Stimulated activated CD8-positive, alpha-beta memory T cell treated with anti-CD3 and anti-CD28 coated beads, Interleukin-2, amount 100 ng/mL, for 1 hour (primary cell): ENCODE measurements around the gene BAX.

Experiments
- DNase-seq, 2 donors: peaks; one replicate each; pipeline ENCODE4 v3.0.0-alpha.2; 2020; ENCODE audit warnings: low read depth in 2 of 2

BAX gene

DNA sequence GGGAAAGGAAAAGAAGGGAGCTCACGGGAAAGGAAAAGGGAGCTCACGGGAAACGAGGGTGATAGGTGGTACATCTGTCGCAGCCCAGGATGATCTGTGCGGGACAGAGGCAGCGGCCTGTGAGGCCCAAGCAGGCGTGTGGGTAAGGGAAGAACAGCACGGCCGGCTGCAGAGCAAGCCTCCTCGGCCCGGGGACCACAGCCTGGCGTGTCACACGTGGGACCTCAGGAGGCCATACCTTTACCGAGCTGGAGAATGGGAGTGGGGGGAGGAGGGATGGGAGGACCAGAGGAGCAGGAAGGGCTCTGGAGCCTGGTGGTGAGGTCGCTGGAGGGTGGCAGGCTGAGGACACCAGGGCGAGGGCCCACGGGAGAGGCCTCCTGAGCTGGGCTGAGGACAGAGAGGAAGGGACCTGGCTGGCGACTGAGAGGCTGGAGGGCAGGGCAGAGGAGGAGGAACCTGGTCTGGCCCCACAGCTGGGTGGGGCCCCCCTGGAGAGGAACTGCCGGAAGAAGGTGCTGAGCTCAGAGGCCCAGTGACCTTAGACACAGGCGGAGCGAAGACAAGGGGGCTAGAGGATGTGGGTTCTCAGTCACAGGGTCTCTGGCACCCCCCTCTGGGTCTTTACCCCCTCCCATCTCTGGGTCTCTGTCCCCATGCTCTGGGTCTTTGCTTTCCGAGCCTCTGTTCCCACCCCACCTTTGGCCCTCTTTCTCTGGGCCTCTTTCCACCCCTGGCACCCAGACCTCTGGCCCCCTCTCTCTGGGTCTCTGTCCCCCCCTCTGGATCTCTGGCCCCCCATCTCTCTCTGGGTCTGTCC lies 7.6 kb downstream of the BAX start:
- no peak for DNase-seq

DNA sequence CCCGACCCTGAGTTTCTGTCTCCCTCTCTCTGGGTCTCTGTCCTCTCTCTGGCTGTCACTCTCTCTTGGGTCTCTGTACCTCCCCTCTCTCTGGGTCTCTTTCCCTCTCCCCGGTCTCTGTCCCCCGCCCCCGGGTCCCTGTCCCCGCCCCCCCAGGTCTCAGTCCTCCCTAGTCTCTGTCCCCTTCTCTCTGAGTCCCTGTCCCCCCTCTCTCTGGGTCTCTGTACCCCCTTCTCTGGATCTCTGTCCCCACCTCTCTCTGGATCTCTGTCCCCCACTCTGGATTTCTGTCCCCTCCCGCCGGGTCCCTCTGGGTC lies 8.1 kb downstream of the BAX start:
- no peak for DNase-seq

DNA sequence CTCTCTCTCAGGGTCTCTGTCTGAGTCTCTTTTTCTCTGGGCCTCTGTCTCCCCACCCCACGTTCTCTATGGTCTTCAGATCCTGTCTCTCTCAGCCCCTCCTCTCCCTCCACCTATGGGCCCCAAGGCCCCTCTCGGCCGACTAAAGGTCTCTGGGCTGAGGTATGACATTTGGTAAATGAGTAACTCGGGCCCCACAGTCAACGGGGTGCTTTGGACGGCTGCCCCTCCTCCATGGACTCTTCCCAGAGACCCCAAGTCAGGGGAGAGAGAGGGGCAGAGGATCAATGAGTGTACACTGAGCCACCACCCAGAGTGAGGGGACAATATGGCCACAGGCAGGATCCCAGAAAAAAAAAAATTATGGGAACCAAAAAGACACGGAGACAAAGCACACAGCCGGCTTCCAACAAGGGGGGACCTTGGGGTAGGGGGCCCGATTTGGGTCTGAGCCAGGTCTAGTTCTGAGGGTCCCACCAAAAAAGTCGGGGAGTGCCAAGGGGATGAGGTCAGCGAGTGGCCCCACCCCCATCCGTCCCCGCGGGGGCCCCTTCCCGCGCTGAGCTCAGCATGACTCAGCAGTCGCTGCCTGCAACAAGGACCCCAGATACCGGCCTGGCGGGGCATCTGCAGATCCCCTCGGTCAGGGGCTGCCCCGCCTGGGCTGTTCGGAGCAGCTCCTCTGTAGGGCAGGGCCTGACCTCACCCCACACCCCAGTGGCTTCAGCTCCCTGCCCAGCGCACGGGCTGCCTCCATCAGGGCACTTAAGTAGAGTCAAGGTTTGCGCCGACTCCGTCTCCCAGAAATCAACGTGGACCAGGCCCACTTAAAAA lies 8.9 kb downstream of the BAX start:
- peak; percentile 35 to 42 for DNase-seq

DNA sequence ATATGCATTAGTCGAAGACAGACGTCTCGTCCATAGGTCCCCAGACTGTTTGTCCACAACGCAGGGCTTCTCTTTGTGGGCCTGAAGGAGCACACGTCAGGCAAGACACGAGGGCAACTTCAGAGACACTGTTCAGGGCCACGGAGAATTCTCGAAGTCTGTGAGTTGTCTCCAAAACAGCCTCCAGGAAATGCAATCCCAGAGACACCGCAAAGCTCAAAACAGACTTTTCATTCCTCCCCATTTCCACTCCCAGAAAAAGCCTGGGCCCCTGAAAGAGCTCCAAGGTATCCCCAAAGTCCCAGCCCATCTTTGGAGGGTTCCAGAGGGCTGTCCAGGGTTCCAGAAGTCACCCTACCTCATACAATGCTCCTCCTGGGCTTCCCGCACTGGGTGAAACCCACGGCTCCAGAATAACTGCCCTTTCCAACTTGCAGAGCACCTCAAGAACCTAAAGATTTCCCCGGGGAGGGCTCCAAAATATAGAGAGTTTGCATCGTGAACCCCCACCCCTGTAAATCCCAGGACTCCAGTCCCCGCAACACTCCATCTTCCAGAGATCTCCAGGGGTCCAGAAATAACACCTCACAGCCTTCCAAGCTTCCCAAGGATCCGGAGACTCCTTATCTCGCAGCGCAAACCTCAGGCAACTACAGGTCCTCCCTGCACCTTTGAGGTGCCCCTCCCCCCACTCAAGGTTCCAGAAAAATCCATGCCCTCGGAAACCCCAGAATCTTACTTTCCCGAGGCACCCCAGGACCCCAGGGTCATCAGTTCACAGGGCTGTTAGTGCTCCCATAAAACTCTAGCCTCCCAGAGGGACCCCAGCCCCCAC lies 9.7 kb downstream of the BAX start:
- DNase-seq: no peak

DNA sequence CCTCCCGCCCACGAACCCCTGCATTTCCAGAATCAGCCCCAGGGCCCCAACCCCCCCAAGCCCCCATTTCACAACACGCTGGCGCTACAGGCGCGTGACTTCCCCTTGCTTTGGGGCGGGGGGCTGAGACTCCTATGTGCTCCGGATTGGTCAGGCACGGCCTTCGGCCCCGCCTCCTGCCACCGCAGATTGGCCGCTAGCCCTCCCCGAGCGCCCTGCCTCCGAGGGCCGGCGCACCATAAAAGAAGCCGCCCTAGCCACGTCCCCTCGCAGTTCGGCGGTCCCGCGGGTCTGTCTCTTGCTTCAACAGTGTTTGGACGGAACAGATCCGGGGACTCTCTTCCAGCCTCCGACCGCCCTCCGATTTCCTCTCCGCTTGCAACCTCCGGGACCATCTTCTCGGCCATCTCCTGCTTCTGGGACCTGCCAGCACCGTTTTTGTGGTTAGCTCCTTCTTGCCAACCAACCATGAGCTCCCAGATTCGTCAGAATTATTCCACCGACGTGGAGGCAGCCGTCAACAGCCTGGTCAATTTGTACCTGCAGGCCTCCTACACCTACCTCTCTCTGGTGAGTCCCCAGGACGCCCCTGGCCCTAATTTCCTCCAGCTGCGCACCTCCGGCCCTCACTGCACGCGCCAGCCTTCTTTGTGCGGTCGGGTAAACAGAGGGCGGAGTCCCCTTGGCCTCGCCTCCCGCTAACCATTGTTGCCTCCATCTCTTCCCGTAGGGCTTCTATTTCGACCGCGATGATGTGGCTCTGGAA lies 10.5 kb downstream of the BAX start, which contains the start of gene FTL:
Gene FTL, plus strand, starts transcription at position 270 of the 766 bp plus-strand sequence. Its CDS starts 199 bp downstream, at position 469.
- peak; percentile 73 to 78 for DNase-seq

DNA sequence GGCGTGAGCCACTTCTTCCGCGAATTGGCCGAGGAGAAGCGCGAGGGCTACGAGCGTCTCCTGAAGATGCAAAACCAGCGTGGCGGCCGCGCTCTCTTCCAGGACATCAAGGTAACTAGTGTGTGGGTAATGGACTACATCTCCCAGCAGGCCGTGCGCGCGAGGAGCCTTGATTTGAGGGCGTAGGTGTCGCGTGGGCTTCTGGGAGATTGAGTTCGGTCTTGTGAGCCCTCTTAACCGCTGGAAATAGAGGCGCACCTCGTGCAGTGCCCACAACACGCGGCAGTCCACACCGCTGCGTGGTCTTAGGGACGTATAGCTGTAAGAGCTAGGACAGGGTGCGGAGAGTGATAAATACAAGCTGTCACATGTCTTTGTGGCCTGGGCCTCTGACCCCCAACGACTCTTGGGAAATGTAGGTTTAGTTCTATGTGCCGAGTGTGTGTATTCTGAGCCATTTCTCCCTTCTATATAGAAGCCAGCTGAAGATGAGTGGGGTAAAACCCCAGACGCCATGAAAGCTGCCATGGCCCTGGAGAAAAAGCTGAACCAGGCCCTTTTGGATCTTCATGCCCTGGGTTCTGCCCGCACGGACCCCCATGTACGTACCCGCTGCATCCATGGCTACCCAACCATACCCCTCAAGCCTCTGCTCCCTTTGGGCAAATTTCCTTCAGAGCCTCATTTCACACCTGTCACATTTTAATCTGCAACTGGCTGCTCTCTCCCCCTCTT lies 11.3 kb downstream of the BAX start:
- DNase-seq: peak; percentile 77 to 78

DNA sequence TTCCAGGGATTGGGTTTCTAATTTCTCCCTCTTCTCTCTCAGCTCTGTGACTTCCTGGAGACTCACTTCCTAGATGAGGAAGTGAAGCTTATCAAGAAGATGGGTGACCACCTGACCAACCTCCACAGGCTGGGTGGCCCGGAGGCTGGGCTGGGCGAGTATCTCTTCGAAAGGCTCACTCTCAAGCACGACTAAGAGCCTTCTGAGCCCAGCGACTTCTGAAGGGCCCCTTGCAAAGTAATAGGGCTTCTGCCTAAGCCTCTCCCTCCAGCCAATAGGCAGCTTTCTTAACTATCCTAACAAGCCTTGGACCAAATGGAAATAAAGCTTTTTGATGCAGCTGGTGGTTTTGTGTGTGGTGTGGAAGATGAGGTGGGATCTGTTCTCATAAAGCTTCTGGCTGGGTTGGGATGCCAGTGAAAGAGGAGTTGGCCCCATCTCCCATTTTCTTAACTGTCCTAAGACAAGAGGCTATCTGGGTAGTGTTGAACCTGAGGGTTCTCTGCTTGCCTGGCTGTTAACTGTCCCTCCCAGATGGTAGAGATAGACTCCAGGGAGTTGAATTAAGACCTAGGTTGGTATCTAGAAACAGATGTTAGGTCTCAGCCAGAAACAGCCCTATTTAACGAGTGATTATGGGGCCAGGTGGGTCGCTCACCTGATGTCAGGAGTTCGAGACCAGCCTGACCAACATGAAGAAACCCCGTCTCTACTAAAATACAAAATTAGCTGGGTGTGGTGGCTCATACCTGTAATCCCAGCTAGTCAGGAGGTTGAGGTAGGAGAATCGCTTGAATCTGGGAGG lies 12.1 kb downstream of the BAX start:
- no peak for DNase-seq

DNA sequence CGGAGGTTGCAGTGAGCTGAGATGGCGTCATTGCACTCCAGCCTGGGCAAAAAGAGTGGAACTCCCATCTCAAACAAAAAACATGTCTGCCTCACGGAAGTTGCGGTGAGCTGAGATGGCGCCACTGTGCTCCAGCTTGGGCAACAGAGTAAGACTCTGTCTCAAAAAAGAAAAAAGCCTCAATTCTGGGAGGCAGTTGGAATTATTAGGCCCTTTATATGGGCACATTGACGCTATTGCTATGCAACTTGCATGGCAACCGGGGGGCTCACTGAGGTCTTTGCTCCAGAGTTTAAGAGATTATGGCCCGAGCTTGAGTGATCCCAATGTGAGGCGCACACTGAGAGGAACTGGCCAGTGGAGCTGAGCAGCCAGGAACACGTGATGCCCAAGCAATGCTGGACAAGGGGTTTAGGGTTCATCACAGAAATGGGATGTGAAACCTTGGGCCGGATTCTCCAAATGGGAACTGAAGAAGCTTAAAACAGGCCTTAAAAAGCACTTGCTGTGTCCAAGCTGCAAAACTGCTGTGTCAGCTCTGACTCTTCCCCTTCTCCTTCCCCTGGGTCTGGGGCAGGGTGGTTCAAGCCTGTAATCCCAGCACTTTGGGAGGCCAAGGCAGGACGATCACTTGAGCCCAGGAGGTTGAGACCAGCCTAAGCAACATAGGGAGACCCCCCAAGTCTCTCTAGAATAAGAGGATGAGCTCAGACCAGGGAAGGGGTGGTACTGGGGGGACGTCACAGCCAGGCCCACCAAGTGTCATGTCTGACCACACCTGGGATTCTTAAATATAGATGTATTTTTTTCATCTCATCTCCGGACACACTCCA lies 12.9 kb downstream of the BAX start:
- no peak for DNase-seq

DNA sequence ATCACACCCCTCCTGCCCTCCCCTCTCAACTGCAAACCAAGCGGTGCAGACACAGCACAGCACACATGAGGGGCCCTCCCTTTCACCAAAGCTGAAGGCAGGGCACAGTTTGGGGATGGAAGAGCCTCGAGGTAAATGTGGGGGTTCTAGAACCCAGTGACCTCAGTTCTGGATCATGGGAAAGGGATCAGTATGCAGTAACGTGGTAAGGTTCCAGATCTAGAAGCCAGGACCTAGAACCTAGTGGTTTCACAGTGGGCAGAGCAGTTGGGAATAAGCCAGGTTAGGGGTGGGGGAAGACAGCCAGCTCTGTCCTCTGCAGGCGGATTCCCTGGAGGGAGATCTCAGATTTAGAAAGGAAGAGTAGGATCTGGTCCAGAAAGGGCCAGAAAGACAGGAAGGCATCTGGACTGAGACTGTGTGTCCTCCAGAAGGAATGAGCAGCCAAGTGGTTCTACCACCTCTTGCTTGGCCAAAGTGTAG lies 13.5 kb downstream of the BAX start:
- no peak for DNase-seq

DNA sequence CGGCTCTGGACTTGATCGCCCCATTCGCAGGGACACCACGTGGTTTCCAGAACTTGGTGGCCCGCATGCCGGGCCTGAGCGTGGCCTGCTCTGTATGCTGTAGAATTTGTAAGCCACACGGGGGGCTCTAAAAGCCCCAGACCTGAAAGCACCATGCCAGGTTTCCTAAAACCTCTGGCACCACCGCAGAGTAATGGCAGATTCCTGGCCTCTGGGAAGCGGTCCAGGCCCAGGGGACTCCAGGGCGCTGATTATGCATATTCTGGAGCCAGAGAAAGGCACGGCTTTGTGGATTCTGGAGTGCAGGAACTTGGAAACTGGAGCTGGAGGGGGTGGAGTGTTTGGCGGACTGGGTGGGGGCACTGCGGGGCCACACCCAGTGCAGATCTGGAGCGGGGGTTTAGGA lies 14.1 kb downstream of the BAX start:
- no peak for DNase-seq

DNA sequence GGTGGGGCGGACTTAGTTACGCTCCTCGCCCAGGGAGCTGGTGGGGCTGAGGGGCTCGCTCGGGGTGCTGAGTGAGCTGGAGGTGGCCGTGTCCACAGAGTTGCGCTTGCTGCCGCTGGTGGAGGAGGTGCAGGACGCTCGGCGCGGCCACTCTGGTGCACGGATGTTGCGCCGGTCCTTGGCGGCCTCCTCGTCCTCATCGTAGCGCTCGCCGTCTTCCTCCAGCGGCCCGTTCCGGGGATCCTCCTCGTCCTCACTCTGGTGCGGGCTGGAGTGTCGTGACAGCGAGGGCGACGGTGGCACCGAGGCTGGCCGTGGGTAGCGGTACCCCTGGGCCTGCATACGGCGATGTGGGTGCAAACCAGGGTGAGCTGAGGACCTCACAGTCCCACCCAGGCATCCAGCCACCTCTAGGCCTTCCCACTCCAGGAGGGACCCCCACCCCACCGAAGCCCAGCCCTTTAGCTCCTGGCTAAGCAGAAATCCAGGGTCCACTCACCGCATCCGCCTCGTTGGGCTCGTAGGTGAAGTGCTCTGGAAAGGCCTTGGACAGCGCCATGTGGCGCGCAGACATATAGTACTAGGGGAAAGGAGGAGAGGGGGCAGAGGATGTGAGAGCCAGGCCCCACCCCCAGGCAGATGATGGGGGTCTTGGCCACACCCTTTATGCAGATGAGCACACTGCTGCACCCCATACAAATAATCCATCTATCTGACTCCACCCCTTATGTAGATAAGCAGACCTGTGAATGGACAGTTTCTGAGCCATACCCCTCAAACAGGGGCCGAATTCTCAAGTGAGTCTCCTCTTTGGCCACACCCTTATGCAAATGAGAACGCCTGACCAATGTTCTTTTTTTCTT lies 14.8 kb downstream of the BAX start:
- no peak for DNase-seq

DNA sequence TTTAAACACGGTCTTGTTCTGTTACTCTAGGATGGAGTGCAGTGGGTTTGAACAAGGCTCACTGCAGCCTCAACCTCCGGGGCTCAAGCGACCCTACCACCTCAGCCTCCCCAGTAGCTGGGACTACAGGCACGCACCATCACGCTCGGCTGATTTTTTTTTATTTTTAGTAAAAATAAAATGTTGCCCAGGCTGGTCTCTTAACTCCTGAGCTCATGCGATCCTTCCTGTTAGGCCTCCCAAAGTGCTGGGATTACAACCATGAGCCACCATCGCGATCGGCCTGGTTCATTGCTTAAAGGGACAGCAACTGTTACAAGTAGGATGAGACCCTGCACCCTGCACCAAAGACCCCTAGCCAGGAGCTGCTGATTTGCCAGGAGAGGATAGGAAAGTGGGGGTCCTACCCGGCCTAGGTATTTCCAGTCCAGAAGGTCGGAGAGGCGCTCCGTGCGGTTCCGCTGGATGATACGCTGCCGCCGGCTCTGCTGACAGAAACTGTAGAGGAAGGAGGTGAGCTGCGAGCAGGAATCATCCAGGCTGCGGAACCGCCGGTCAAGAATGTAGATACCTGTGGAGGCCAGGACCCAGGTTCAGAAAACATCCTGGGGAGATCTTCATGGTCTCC lies 15.6 kb downstream of the BAX start:
- DNase-seq: no peak

DNA sequence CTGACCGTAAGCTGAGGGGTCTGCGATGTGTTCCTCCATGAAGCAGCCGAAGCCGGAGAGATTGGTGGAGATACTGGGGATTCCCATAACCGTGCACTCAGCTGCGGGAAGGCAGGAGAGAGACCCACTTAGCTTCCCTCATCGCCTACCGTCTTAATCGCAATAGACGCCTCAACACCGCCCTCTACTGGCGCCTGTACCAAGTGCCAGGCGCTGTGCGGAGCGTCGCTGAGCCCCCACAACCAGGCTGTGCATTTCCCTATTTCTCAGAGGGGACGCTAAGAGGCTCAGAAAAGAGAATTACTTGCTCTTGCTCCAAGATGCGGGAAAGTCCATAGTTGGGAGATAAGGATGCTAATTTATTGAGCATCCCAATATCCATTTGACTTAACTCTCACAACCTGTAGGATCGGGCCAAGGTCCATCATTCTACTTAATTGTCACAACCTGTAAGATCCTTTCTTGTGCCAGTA lies 16.3 kb downstream of the BAX start:
- peak; percentile 70 to 71 for DNase-seq

DNA sequence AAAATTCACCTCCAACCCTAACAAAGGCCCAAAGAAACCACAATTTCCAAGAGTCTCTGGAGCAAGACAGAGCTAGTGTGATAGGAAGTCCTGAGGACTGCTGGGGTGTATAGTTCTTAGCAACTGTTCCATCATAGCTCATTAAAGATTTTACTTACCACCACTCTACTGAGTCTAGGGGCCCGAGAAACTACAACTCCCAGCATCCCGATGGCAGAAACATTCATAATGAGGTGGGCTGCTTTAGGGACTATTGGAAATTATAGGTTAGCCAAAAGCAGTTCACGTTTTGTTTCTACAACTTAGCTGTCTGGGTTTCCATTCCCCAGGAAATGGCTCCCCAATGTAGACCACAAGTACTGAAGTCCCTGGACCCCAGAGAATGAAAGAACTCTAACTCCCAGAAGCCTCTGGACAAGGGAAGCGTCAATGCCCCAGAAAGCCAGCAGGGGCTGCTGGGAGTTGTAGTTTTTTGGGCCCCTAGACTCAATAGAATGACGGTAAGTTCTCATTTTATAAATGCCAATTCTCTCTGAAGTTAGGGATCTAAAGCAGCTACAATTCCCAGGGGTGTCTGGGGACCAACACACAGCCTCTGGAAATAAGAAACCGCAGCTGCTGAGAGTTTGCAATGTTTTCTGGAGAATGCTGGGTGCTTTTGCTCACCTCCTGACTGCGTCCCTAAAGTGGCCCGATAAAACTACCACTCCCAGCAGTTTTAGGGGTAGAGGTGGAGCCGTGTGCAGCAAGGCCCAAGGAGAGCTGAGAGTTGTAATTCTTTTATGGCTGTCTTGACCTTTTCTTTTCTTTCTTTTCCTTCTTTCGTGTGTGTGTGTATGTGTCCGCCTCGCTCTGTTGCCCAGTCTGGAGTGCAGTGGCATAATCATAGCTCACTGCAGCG lies 21.5 kb downstream of the BAX start:
- no peak for DNase-seq

DNA sequence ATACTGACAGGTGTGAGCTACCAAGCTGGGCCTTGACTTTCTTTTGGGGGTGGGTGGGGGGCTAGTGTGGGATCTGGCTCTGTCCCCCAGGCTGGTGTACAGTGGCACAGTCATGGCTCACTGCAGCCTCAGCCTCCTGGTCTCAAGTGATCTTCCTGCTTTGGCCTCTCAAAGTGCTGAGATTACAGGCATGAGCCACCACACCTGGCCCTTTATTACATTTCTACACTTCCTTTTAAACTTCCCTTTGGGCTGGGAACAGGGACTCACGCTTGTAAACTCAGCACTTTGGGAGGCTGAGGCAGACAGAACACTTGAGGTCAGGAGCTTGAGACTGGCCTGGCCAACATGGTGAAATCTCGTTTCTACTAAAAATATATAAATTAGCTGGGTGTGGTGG lies 22.4 kb downstream of the BAX start:
- DNase-seq: no peak

DNA sequence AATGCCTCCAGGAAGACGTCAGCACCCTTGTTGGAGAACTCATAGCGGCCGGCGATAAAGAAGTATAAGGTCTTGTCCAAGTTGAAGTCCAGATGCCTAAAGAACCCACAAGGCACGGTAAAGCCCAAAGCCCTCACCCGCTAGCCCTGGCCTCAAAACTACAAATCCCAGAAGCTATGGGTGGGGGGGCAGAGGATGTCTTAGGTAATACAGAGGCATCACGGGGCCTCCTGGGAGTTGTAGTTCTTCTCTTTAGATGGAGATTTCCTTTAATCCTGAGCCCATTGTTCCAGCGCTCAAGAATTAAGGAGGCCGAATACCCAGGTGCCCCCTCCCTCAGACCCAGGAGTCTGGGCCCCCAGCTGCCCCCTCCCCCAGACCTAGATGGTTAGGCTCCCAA lies 27.6 kb downstream of the BAX start:
- no peak for DNase-seq
